Loucy (cell line): Measurements from ENCODE around the gene YTHDF1.

ENCODE experiments used
- CTCF ChIP-seq: fragments of 200-600 bp; sonication (generic); conservative IDR thresholded peaks from 2 replicates; pipeline ENCODE4 v1.5.1; 2014; ENCODE audit warnings: mild to moderate bottlenecking, antibody characterized with exemption, low read length
- EZH2phosphoT487 ChIP-seq: fragments of 200-600 bp; IDR thresholded peaks from 2 replicates; pipeline ENCODE4 v1.6.1; 2018; ENCODE audit warnings: antibody characterized with exemption, mild to moderate bottlenecking, moderate library complexity, borderline replicate concordance

GRCh38 chr20:63176427-63177133 lies 39.4 kb downstream of the YTHDF1 start:
- no peak for TF ChIP-seq CTCF
- no peak for TF ChIP-seq EZH2phosphoT487
